Measurements from ENCODE around the gene EPS8L1. TPM values are rescaled to one million over a fixed set of nuclear protein-coding genes. Genes with fewer than 3 reads are reported as not detected.

EPS8L1 gene
- total and polyA plus RNA-seq, 2 of the 4 experiments (the other 2 are of a cell fraction): 0.90 to 2.9 TPM

DNA sequence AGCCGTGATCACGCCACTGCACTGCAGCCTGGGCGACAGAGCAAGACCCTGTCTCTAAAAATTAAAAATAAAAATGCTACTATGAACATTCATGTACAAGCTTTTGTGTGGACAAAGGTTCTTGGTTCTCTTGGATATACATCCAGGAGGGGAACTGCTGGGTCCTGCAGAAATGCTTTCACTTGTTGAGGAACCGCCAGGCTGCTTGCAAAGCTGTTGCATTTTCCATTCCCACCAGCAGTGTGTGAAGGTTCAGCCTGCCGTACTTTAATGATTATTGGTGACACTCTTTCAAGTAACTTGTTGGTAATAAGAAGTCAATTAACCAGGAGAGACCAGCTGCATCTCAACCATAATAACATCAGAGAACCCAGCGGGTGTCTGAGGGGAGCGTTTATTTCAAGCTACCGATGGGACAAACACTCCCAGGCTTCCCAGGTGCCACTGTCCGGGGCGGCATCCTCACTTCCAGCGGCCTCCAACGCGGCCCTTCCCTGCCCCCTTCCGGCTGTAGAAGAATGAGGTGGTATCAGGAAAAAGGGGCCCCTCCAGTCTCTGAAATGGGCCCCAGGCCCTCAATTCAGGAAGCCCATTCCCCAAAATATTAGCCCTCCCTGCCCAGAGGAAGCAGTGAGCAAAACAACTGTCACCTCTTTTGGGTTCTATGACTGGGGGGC lies 56.9 kb downstream of the EPS8L1 start:
- H2AFZ ChIP-seq (replicated peaks; ENCODE audit: low read length, poor library complexity): no peak overlapping the region
- in situ Hi-C loops (cut with MboI; ENCODE audit: low sequenced_read_pairs) (no loop called here), intact Hi-C loops (cut with micrococcal nuclease) (no loop called here), dilution Hi-C loops (cut with HindIII; ENCODE audit: low sequenced_read_pairs, unreplicated experiment) (no loop called here)
- H2BK120ac ChIP-seq (ENCODE audit: low read depth, low read length): no peak overlapping the region
- H4K5ac ChIP-seq (ENCODE audit: low read depth, low read length): no peak overlapping the region
- ChIA-PET POLR2A (ENCODE audit: unreplicated experiment) (no interaction called here), CTCF (interaction anchor here (0.5 kb wide), 1 partner anchor 27 kb away, joined by 3 read pairs; no protein-coding TSS in a partner anchor)
- H4K8ac ChIP-seq (ENCODE audit: low read depth in 2 of 2, low read length in 2 of 2): no peak overlapping the region
- H3K18ac ChIP-seq (ENCODE audit: low read depth, low read length): no peak overlapping the region
- DNase-seq: no peak
- no peaks in the 10 kb centered on the region for H3K9me3 ChIP-seq (ENCODE audit: control insufficient read depth, insufficient read depth, low read length)
- peaks cover 27% of the 10 kb centered on the region for H3K27me3 ChIP-seq (ENCODE audit: control insufficient read depth, insufficient read depth, low read length)
- H4K20me1 ChIP-seq (ENCODE audit: insufficient read depth, low read length): no peaks in the 10 kb centered on the region
- no CpG with 5 or more reads among the region's 14 CpGs for WGBS, 2 experiments (ENCODE audit: extremely low coverage in 2 of 2, insufficient read length in 1 of 2)
- no peak overlapping the region for H4K91ac ChIP-seq (ENCODE audit: insufficient read depth, low read depth, low read length)
- no peak overlapping the region for H2BK20ac ChIP-seq (ENCODE audit: low read depth, low read length)
- no peaks in the 10 kb centered on the region for H3K36me3 ChIP-seq (ENCODE audit: control insufficient read depth, insufficient read depth, low read length)
- no peak overlapping the region for H3K4ac ChIP-seq (ENCODE audit: low read depth, low read length)
- no peak overlapping the region for H2BK5ac ChIP-seq (ENCODE audit: low read depth, low read length, poor library complexity, severe bottlenecking)
- H3K9ac ChIP-seq (ENCODE audit: low read depth, low read length): no peak overlapping the region
- H3K27ac ChIP-seq (ENCODE audit: insufficient read depth, low read length): no peak overlapping the region
- no peak overlapping the region for H3K56ac ChIP-seq (ENCODE audit: extremely low read depth, insufficient read depth, low read length)
- TF ChIP-seq BHLHE40 (IDR thresholded peaks at IDR 0.05; ENCODE audit: low read depth, low read length): no peak
- TF ChIP-seq RAD21 (IDR thresholded peaks at IDR 0.05; ENCODE audit: low read length): 0 out of 2 replicates have a peak, but pooled peaks have one; percentile 11
- TF ChIP-seq, protein P1, sequence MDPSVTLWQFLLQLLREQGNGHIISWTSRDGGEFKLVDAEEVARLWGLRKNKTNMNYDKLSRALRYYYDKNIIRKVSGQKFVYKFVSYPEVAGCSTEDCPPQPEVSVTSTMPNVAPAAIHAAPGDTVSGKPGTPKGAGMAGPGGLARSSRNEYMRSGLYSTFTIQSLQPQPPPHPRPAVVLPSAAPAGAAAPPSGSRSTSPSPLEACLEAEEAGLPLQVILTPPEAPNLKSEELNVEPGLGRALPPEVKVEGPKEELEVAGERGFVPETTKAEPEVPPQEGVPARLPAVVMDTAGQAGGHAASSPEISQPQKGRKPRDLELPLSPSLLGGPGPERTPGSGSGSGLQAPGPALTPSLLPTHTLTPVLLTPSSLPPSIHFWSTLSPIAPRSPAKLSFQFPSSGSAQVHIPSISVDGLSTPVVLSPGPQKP (IDR thresholded peaks at IDR 0.05; ENCODE audit: borderline replicate concordance, low read depth, low read length): no peak
- 0 out of 2 replicates have a peak, but pooled peaks have one; percentile 17 for TF ChIP-seq CTCF (conservative IDR thresholded peaks at IDR 0.05; ENCODE audit: low read depth, low read length)
- TF ChIP-seq, protein P2, sequence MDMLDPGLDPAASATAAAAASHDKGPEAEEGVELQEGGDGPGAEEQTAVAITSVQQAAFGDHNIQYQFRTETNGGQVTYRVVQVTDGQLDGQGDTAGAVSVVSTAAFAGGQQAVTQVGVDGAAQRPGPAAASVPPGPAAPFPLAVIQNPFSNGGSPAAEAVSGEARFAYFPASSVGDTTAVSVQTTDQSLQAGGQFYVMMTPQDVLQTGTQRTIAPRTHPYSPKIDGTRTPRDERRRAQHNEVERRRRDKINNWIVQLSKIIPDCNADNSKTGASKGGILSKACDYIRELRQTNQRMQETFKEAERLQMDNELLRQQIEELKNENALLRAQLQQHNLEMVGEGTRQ (IDR thresholded peaks at IDR 0.05; ENCODE audit: low read depth, low read length): no peak
- TF ChIP-seq NFE2L2 (IDR thresholded peaks at IDR 0.05; ENCODE audit: low read depth, low read length): no peak
- BruUV-seq (replicated peaks): no TSS peak
- no peak overlapping the region for H3K23ac ChIP-seq (ENCODE audit: low read depth, low read length)
- no peak overlapping the region for H2AK9ac ChIP-seq (replicated peaks; ENCODE audit: low read depth, low read length, poor library complexity)
- H3K14ac ChIP-seq (replicated peaks; ENCODE audit: low read depth, low read length): no peak overlapping the region
- no peaks in the 10 kb centered on the region for H3K9me1 ChIP-seq (ENCODE audit: insufficient read depth, low read length)
- H2AK5ac ChIP-seq (ENCODE audit: low read depth, low read length): no peak overlapping the region
- ATAC-seq (ENCODE audit: low read depth): no peak
- H3K4me1 ChIP-seq (ENCODE audit: control insufficient read depth, insufficient read depth, low read length): no peaks in the 10 kb centered on the region
- no peak overlapping the region for H3K4me2 ChIP-seq (ENCODE audit: low read depth, low read length)
- H3K79me1 ChIP-seq (ENCODE audit: low read depth in 1 of 2, low read length in 2 of 2): no peaks in the 10 kb centered on the region
- H2BK15ac ChIP-seq (ENCODE audit: low read depth, low read length): no peak overlapping the region
- H3K4me3 ChIP-seq (ENCODE audit: insufficient read depth, low read depth, low read length): no peak overlapping the region
